ENCODE results near the gene PLCL2.

The PLCL2 gene

DNA sequence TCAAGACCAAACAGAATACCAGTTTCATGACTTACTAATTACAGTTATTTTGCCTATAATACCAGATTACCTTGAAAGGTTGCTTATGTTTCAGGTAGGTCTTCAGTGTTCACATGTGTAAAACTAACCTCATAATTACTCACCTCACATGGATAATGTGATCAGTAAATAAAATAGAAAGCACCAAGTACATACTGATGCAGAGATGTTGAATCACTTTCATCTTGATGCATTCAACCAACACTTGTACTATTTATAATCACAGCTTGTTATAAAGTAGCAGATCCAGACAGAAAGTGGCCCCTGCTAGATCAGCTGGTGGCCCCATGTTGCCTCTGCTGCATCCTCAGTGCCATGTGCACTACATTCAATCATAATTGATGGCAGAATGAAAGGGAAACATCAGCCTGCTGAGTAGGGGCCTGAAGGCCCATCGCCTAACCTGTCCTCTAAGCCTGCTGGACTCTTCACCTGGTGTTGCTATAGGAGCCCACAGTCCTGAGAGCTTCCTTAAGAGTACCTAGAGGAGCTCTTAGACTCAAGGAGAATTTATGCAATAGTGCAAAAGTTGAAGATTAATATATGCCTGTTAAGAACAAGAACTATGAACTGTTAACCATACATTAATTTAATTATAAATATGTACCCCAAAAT is 154.3 kb downstream of the PLCL2 start:
- no peak for DNase-seq (ENCODE audit: extremely low read depth in 1 of 2, low read depth in 1 of 2)

DNA sequence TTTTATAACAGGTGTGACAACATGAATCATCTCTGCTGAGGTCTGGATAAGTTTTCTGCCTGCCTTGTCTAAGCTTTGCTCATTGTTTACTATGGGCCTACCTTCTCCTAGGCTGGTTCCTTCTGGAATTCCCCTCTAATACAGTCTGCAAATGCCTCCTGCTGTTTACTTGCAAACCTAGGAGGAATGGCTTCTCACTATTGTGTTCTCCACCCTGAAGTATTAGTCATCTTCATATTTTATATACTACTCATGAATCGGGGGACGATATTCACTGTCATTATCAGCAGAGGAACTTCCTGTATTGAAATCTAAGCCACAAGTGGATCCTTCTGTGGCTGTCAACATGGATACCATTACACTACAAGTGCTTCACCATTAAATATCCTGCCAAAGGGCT is 154.8 kb downstream of the PLCL2 start:
- no peak for DNase-seq (ENCODE audit: extremely low read depth in 1 of 2, low read depth in 1 of 2)

- DNase-seq (ENCODE audit: extremely low read depth in 1 of 2, low read depth in 1 of 2): no peak
These were observed 155.7 kb downstream of the PLCL2 start for GRCh38 chr3:17040322-17040989.

GRCh38 chr3:17040990-17041377 is 156.2 kb downstream of the PLCL2 start:
- DNase-seq (ENCODE audit: extremely low read depth in 1 of 2, low read depth in 1 of 2): no peak

- no peak for DNase-seq (ENCODE audit: extremely low read depth in 1 of 2, low read depth in 1 of 2)
These were observed 160.1 kb downstream of the PLCL2 start for GRCh38 chr3:17044855-17045254.

GRCh38 chr3:17045705-17046104 is 160.9 kb downstream of the PLCL2 start:
- DNase-seq (ENCODE audit: extremely low read depth in 1 of 2, low read depth in 1 of 2): no peak

- DNase-seq (ENCODE audit: extremely low read depth in 1 of 2, low read depth in 1 of 2): no peak
These were observed 161.9 kb downstream of the PLCL2 start for GRCh38 chr3:17046623-17047022.

DNA sequence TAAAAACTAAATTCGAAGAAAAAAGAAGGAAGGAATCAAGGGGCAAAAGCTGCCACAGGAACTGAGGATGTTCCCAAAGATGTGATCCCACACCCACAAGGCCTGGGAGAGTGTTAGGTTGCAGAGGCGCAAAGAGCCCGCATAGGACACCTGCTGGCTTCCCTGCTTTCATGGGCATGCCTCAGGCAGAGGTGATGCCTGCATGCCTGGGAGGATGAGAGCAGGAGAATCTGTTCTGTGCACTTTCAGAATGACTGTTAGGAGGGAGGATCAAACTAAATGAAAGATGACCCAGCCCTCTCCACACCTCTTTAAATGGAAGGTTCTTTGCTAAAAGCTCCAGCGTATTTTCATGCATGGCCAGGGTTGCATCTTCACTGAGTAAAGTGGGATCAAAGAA is 162.4 kb downstream of the PLCL2 start:
- DNase-seq (ENCODE audit: extremely low read depth in 1 of 2, low read depth in 1 of 2): no peak

- no peak for DNase-seq (ENCODE audit: extremely low read depth in 1 of 2, low read depth in 1 of 2)
These were observed 163.1 kb downstream of the PLCL2 start for GRCh38 chr3:17047894-17048293.

- DNase-seq (ENCODE audit: extremely low read depth in 1 of 2, low read depth in 1 of 2): no peak
These were observed 165.3 kb downstream of the PLCL2 start for GRCh38 chr3:17050071-17050470.

DNA sequence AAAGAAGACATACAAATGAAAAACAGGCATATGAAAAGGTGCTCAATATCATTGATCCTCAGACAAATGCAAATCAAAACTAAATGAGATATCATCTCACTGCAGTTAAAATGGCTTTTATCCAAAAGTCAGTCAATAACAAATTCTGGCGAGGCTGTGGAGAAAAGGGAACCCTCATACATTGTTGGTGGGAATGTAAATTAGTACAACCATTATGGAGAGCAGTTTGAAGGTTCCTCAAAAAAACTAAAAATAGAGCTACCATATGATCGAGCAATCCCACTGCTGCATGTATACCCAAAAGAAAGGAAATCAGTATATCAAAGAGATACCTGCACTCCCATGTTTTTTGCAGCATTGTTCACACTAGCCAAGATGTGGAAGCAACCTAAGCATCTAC is 165.8 kb downstream of the PLCL2 start:
- no peak for DNase-seq (ENCODE audit: extremely low read depth in 1 of 2, low read depth in 1 of 2)

DNA sequence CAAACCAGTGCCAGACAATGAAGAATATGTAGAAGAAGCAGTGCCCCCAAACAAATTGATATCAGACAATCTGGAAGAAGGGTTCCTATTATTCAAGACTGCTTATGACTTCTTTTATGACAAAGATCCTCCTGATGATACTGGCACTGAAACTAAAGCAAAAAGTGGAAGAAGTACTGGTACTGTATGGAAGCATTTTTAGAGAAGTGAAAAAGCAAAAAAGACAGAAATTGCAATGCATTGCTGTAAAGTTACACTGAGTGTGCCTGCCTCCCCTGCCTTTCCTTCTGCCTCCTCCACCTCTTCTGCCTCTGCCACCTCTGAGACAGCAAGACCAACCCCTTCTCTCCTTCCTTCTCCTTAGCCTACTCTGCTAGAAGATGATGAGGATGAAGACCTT is 167.6 kb downstream of the PLCL2 start:
- no peak for DNase-seq (ENCODE audit: extremely low read depth in 1 of 2, low read depth in 1 of 2)

GRCh38 chr3:17054301-17054981 is 169.7 kb downstream of the PLCL2 start:
- no peak for DNase-seq (ENCODE audit: extremely low read depth in 1 of 2, low read depth in 1 of 2)

- no peak for DNase-seq (ENCODE audit: extremely low read depth in 1 of 2, low read depth in 1 of 2)
These were observed 170.2 kb downstream of the PLCL2 start for GRCh38 chr3:17054982-17055343.

DNA sequence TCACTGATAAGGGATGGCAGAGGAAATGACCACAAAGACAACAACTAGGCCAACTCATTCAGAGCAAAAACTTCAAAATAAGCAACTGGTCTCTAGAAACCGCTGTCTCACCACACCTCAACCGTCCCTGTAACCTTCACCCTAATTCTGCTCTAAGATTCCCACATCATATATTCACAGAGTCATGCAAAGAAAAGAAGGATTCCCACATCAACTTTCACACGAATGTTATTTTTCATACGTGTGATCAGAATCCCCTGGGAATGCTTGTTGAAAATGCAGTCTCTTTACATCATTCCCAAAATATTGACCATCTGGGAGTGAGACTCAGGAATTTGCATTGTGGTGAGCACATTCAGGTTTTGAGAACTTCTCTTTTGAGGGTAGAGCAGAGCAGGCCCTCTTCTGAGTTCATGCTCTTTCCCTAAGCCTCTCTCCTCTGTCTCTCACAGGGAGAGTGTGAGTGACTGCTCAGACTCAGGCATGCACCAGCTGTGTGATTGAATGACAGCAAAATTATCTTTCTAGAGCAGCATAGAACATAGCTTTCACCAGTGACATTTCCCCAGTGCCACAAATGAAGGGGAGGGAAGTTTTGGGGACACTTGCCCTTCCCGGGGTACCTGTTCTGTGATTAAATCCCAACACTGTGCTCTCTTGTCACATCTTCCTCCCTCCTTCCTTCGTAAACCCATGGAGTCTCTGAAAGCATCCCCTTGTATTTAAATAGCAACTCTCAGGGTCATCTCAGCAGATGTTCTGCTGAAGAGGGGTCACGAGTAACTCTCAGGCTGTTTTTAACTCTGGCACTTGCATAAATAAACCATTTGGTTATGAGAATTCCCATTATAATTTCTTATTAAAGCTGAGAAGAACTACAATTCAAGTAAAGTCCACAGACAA is 170.9 kb downstream of the PLCL2 start:
- DNase-seq (ENCODE audit: extremely low read depth in 1 of 2, low read depth in 1 of 2): no peak

DNA sequence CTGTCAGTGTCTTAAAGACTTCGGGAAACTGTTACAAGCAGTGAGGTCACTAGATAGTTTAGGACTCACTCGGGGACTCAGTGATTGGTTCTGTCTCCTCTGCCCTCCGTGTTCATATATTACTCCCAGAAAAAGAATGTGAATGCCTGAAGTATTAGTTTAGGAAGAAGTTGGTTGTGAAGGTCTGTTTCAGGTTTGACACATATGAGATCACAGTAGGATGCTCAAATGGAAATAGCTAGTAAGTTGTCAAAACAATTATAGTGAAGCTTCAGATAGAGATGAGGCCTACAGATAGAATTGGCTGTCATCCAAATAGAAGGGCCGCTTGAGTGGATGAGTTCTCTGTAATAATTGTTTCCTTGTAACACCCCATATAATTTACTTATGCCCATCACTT is 172.6 kb downstream of the PLCL2 start:
- no peak for DNase-seq (ENCODE audit: extremely low read depth in 1 of 2, low read depth in 1 of 2)

DNA sequence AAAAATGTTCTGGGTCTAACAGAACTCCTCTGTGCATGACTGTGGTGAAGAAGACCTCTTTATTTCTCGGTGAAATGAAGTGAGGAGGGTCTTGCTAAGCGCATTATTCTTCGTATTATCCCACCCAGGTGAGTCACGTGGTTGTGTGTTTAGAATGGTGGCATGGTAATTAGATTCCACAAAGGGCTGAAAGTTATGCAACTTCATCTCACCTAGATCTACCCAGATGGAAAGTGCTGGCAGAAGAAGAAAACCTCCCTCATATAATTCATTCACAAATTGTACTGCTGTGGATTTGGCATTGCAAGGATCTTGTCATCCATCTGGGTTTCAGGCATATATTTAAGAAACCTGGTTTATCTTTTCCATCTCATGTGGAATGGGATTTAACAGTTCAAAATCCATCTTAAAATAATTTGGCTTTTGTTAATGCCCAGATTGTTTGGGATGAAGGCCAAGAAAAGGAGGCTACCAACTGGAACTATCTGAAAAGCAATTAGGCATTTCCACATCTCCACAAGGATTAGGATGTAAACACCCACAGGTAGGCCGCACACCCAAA is 175.3 kb downstream of the PLCL2 start:
- DNase-seq (ENCODE audit: extremely low read depth in 1 of 2, low read depth in 1 of 2): no peak

- DNase-seq (ENCODE audit: extremely low read depth in 1 of 2, low read depth in 1 of 2): no peak
These were observed 176.2 kb downstream of the PLCL2 start for GRCh38 chr3:17061005-17061404.

GRCh38 chr3:17062736-17063135 is 178.0 kb downstream of the PLCL2 start:
- no peak for DNase-seq (ENCODE audit: extremely low read depth in 1 of 2, low read depth in 1 of 2)

- DNase-seq (ENCODE audit: extremely low read depth in 1 of 2, low read depth in 1 of 2): no peak
These were observed 178.8 kb downstream of the PLCL2 start for GRCh38 chr3:17063596-17063995.

DNA sequence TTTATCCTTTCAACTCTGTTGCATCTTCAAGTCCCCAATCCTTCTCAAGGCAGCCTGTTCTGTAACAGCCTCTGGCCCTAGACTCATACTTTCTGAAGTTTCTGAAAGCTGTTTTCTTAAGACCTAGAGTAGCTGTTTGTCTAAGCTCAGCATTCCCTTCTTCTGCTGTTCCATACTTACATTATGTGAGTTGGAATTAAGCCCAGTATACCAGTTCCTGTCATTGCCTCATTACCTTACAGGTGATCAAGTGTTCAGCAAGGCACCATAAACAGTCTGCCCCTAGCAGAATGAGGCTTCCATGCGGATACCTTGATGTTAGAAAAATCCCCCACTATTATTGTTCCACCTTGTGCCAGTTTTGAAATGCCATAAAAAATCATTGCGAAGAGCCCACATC is 180.6 kb downstream of the PLCL2 start:
- DNase-seq (ENCODE audit: extremely low read depth in 1 of 2, low read depth in 1 of 2): no peak

All from stimulated activated CD8-positive, alpha-beta memory T cell treated with anti-CD3 and anti-CD28 coated beads, Interleukin-7, amount 100 ng/mL, for 48 hours (primary cell).